ENCODE measurements around the gene NFE2L3.
"Not testable (repeated sequence)": the region's sequence is repeated elsewhere in the genome, so short reads cannot be mapped to it uniquely, and the experiment has no call there.

GRCh38 chr7:26184281-26185101, 32.5 kb downstream of the NFE2L3 start:
- not testable (repeated sequence) for TF ChIP-seq CTCF (conservative IDR thresholded peaks at IDR 0.05; ENCODE audit: low read depth, low read length); EZH2 (IDR thresholded peaks at IDR 0.05; ENCODE audit: borderline replicate concordance, low read depth, low read length, poor library complexity, severe bottlenecking)

All from A673 (cell line).